NCI-H748 treated with DMSO at 0.1 percent for 48 hours (cell line): ENCODE data around the gene MPHOSPH10.
"Not testable (repeated sequence)": the region's sequence is repeated elsewhere in the genome, so short reads cannot be mapped to it uniquely, and the experiment has no call there.

Experiments
- DNase-seq: peaks from one replicate; lab custom pipeline; 2025; lab: John Stamatoyannopoulos, UW

The MPHOSPH10 gene, protein sequence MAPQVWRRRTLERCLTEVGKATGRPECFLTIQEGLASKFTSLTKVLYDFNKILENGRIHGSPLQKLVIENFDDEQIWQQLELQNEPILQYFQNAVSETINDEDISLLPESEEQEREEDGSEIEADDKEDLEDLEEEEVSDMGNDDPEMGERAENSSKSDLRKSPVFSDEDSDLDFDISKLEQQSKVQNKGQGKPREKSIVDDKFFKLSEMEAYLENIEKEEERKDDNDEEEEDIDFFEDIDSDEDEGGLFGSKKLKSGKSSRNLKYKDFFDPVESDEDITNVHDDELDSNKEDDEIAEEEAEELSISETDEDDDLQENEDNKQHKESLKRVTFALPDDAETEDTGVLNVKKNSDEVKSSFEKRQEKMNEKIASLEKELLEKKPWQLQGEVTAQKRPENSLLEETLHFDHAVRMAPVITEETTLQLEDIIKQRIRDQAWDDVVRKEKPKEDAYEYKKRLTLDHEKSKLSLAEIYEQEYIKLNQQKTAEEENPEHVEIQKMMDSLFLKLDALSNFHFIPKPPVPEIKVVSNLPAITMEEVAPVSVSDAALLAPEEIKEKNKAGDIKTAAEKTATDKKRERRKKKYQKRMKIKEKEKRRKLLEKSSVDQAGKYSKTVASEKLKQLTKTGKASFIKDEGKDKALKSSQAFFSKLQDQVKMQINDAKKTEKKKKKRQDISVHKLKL

DNA sequence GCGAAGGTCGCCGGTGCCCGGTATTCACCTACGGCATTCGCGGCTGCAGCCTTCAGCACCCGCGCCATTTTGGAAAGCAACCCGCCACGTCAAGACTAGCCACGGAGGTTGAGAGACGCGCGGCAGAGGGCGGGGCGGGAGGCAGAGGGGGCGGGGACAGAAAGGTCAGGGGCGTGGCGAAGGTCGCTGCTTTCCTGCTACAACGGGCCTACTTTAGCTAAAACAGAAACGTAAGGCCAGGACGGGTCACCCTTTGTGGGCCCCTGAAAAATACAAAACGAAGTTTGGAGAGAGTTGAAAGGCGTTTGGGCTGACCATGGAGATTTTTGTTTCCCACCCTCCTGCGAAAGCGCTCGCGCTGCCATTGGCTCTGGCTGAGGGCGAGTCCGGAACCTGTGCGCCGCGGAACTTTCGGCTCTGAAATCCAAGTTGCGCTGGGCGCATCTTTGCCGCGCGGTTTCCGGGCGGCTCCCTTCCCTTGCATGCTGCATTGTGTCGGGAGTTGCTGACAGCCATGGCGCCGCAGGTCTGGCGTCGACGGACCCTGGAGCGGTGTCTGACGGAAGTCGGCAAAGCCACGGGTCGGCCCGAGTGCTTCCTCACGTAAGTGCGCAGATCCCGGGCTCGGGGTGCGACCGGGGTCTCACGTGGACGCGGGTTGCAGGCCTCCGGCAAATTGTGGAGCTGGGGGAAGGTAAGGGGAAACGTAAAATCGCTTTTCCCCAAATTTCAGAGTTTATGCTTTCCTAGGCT is at the start of gene MPHOSPH10, which contains the start of gene MCEE:
Gene MPHOSPH10 (plus strand): TSS at position 483 of the 753 bp plus-strand sequence. CDS start 32 bp downstream, at position 515.
Gene MCEE (minus strand): TSS at position 78 of the 753 bp plus-strand sequence. CDS start 10 bp downstream, at position 68.
- DNase-seq: peak; percentile 60

DNA sequence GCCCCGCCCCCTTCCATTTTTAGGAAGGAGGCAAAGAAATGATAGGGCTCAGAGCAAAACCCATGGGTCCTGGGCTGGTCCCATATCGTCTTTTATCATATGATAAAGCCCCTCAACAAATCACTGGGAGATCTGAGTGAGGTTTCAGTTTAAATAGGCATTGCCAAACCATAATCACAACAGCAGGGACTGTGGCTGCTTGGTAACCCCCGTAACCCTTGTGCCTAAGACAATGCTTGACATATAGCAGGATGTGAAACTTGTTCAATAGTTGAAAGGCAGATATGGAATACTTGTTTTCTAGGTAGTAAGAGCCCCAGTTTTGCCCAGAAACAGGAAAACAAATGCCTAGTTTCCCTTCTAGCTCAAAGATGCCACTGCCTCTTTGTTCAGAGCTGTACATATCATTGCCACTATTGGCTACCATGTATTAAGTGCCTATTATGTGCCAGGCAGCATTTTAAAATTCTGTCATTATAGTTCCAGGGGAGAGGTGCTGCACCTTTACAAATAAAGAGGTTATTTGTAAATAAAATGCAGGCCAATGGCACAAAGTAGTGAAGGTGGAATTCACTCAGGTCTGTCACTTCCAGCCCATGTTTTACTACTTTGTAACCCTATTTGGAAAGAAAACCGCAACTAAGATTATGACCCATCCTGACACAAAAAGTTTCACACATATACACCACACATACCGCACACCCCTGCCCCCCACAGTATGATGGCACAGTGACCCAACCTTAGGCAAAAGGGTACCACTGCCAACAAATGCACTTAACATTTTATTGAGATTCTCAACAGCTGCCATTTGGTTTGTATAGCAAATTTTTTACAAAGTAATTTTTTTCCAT is 47.8 kb upstream of the MPHOSPH10 start:
- no peak for DNase-seq

DNA sequence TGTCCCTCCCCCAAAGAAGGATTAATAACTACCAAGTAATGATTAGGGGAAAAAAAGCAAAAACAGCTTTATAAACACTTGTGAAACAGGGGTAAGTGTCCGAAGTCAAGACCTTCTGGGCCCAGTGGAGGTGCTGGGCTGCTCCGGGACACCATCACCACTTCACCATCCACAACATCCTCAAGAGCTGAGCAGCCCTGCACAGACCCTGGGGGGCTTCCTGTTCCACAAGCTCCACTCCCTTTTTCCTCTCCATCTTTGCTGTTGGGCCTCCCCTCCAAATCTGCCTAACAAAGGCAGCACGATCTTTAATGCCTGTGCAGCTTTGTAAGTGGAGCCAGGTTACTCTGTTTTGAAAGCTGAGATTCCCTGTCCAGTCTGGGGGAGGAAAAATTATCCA is 47.1 kb upstream of the MPHOSPH10 start:
- DNase-seq: not testable (repeated sequence)

DNA sequence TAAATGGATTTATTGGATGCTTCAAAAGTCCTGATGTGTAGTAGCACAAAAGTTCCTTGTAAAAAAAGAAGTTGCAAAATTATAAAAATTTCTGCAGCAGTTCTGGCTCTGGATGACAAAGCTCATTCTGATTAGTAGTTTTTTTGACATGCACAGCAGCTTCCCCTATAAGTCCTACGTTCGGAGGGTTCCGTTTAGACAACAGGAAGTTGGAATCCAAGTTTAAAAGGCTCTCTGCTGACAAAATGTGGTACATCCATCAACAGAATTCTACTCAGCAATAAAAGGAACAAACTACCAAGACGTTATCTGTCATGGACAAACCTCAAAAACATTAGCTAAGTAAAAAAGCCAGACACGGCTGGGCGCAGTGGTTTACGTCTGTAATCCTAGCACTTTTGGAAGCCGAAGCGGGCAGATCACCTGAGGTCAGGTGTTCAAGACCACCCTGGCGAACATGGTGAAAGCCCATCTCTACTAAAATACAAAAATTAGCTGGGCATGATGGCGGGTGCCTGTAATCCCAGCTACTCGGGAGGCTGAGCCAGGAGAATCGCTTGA is 46.6 kb upstream of the MPHOSPH10 start:
- DNase-seq: not testable (repeated sequence)

DNA sequence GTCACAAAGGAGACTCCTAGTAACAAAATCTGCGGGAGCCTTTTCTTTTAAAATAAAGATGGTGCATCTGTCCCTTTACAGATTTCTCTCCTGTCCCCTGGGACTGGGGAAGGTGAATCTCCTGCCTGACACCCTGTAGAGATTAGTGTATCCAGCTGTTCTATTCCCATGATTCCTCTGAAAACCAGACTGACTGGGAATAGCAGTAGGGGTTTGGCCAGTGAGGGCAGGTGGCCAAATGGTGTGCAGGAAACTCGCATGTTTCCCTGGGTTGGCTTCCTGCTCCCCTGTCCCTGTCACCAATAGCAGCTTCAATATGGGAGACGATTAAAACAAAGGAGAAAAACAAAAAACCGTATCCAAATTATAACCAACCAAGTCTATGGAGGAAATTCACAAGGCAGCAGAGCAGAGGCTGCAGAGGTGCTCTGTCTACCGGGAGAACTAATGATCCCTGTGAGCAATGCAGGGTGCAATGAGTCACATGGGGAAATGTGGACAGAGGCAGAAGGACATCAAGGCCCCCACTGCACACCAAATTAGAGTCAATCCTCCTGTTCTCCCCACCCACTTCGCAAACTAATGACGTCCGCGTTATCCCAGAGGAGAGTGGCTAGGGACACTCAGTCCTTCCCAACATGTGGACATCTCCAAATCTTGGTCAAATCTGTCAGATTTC is 45.0 kb upstream of the MPHOSPH10 start:
- DNase-seq: not testable (repeated sequence)

DNA sequence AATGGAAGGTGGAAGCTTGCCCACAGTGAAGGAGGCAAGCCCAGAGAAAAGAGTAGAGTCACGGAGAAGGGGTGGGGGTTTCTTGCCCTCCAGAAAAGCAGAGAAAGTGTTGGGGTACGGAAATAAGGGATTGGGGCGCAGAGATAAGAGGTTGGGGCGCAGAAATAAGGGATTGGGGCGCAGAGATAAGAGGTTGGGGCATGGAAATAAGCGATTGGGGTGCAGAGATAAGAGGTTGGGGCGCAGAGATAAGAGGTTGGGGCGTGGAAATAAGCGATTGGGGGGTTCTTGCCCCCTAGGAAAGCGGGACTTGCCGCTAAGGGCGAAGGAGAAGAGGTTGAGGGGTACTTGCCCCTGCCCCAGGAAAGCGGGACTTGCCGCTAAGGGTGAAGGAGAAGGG is 41.0 kb upstream of the MPHOSPH10 start:
- not testable (repeated sequence) for DNase-seq

DNA sequence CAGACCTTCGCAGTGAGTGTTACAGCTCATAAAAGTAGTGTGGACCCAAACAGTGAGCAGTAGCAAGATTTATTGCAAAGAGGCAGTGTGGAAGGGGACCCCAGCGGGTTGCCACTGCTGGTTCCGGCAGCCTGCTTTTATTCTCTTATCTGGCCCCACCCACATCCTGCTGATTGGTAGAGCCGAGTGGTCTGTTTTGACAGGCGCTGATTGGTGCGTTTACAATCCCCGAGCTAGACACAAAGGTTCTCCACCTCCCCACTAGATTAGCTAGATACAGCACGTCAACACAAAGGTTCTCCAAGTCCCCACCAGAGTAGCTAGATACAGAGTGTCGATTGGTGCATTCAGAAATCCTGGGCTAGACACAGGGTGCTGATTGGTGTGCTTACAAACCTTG is 38.6 kb upstream of the MPHOSPH10 start:
- not testable (repeated sequence) for DNase-seq

DNA sequence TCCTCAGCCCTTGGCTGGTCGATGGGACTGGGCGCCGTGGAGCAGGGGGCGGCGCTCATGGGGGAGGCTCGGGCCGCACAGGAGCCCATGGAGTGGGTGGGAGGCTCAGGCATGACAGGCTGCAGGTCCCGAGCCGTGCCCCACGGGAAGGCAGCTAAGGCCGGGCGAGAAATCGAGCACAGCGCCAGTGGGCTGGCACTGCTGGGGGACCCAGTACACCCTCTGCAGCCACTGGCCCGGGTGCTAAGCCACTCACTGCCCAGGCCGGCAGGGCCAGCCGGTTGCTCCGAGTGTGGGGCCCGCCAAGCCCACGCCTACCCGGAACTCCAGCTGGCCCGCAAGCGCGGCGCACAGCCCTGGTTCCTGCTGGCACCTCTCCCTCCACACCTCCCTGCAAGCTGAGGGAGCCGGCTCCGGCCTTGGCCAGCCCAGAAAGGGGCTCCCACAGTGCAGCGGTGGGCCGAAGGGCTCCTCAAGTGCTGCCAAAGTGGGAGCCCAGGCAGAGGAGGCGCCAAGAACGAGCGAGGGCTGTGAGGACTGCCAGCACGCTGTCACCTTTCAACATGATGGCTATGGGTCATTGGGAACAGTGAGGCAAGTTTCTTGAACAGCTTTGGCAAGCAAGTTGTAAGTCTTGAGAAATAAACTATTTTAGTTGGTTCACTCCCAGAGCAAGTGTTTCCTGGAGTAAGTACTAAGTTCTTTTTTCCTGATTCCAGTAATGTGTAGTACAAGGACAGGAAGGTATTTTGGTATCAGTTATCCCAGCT is 37.8 kb upstream of the MPHOSPH10 start:
- DNase-seq: not testable (repeated sequence)

DNA sequence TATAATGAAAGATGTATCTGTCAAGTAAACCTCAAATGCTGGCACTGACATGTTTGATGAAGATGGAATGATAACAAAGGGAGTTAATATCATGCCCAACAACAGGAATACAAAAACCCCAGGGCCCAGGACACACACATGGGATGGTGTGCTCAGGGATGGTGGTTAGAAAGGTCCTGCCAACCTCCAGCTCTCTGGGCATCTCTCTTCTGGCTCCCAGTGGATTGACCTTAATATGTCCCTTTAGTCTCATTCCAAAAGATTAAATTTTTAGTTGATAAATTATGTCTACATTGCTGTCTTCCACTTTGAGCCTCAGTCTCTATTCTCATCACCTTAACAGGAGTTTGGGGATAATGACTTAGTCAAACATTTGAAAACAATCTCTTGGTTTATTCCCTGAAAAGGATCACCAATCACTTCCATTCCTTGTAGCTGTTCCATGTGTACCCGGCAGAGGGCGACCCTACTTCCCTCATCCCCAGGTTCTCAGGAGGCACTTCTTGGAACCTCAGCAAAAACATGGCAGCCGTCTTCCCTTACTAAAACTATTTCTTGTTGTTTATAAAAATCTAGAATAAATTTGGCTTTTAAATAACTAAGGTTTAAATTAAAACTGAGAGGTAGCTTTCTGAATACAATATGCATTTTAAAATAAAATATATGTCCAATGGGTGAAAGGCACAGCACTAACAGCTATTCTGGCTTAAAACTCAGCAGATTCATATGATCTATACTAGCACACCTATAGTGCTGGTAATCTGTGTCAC is 30.1 kb upstream of the MPHOSPH10 start:
- DNase-seq: peak; percentile 21

DNA sequence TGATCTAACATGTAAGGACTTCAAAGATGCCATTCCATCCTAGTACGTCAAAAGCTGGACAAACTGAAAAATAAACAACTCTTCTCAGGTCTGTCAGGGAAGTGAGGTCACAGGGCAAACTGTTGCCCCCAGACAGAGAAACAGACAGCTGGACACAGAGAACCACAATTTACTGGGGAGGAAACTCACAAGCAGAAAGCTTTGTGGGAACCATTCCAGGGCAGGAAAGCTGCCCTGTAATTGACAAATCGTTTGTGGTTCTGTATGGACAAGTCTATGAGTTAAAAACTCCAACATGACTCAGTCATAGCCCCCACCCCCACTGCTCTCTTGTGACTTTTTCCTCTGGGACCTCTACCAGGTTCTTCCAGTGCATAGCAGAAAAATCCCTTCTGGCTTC is 28.8 kb upstream of the MPHOSPH10 start:
- no peak for DNase-seq

DNA sequence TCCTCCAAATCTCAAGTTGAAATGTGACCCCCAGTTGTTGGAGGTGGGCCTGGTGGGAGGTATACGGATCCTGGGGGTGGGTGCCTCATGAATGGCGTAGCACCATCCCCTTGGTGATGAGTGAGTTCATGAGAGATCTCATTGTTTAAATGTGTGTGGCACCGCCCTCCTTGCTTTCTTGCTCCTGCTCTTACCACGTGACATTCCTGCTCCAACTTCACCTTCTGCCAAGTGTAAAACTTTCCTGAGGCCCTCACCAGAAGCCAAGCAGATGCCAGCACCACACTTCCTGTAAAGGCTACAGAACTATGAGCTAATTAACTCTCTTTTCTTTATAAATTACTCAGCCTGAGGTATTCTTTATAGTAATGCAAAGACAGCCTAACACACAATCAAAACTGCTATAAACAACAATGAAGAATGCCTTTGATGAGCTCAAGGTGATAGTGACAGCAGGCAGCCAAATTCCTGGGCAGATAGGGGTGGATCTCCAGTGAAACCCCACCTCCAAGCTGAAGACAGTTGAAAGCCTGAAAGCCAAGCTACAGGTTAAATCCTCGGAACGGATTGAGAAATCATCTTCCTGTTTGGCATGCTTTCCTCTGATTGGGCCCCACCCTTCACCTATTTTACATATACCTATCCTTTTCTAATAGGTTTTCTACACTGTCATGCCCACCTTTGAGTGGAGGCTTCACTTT is 27.3 kb upstream of the MPHOSPH10 start:
- no peak for DNase-seq

DNA sequence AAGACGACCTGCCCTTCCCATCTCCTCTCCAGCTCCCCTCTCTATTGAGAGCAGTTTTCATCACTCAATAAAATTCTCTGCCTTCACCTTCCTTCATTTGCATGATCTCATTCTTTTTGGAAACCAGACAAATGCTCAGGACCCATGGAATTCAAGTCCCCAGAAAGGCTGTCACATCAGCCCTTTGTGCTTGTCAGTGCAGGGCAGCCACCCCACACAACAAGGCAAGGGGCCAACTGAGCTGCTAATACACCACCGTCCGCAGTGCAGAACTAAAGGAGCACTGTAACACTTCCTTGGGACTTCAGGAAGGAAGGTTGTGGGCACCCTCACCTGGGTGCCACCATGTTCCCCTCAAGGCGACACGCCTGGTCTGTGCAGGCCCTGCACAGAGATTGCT is 26.6 kb upstream of the MPHOSPH10 start:
- DNase-seq: no peak

DNA sequence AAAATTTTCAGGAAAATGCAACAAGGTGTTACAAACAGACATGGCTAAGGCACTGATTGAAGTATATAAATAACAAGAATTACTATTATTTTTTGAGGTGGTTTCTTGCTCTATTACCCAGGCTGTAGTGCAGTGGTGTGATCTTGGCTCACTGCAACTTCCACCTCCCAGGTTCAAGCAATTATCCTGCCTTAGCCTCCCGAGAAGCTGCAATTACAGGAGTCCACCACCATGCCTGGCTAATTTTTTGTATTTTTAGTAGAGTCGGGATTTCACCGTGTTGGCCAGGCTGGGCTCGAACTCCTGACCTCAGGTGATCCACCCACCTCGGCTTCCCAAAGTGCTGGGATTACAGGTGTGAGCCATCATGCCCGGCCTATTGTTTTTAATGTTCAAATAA is 24.0 kb upstream of the MPHOSPH10 start:
- DNase-seq: not testable (repeated sequence)

DNA sequence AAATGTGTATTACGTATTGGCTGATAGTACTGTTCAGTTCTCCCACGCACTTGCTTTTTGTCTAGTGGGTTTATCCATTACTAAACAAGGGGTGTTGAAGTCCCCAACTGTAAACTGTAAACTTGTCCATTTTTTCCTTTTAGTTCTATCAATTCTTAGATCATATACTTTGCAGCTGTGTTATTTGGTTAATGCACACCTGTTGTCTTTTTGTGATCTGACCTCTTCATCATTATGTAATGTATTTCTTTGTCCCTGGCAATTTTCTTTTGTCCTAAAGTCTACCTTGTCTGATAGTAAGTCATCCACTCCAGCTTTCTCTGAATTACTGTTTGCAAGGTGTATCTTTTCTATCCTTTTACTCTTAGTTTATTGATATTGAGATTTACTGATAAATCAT is 22.3 kb upstream of the MPHOSPH10 start:
- DNase-seq: no peak

DNA sequence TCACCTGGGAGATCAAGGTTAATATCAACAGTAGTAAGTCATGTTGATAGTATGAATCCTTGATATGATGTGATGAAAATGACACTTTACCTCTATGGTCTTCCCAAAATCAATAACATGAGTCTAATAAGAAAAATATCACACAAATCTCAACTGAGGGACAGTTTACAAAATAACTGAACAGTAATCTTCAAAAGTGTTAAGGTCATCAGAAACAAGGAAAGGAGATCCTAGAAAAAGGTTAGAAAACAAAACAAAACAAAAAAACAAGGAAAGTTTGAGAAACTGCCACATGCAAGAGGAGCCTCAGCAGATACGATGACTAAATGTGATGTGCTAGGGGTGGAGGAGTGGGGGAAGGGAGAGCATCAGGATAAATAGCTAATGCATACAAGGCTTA is 16.6 kb upstream of the MPHOSPH10 start:
- DNase-seq: no peak

DNA sequence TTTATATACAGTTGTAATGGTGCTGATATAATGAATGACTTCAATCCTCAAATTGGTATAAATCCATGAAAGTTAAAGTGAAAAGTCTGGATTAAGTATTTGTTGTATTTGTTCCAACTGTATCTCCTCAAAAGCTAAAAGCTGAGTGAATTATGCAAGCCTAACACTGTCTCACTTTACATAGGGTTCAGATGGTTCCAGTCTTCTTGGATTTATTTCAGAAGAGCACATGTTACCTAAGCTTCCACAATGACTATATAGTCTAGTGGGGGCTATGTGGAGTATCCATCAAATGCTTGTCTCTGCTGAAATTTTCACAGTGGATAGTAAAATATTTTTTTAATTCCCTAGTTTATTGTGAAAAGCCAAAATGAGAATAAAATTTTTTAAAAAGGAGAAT is 13.4 kb upstream of the MPHOSPH10 start:
- DNase-seq: no peak

DNA sequence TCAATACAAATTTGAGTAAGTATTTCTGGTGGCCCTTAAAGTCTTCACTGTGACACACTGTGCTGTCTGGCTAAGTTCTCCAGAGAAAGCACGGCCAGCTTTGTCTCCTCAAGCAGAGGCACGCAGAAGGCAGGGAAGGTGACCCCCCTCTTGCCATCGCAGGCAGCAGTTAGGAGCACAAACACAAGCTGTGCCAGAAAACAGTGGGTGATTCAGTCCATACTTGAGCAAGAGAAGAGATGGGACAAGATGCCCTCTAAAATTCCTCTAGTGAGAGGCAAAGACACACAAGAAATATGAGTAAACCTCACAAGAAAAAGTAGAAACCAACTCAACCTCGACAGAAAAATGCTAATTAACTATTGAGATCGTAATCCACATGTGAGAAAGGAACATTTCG is 10.2 kb upstream of the MPHOSPH10 start:
- DNase-seq: no peak

DNA sequence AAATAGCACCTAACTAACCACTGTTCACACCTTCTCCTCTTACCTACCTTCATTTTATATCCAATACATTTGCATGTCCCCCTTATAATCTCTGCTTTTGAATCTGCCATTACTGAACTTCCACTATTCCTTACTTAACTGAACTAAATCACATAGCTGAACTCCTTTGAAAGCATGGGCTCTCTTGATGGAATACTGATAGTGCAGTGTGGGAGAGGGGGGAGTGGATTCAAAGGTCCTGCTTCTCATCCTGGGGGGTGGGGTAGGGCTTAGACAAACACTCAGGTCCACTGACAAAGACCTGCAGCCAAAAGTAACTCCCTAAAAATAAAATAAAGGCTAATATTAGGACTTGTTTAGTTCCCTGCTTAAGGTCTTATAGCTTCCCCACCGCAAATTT is 9.0 kb upstream of the MPHOSPH10 start:
- DNase-seq: no peak
